Measurements from ENCODE around the gene MESP1.

Gene MESP1

GRCh38 chr15:89760303-89761008 is 9.4 kb upstream of the MESP1 start:
- in situ Hi-C loops (cut with MboI; ENCODE audit: low sequenced_read_pairs): loop anchor here (5.0 kb wide), 1 partner anchor 117 kb away; no protein-coding TSS in a partner anchor

GRCh38 chr15:89759835-89760234 is 8.8 kb upstream of the MESP1 start:
- in situ Hi-C loops (cut with MboI; ENCODE audit: low sequenced_read_pairs): loop anchor here (5.0 to 10.0 kb wide), 2 partner anchors 117 to 315 kb away; no protein-coding TSS in a partner anchor

- in situ Hi-C loops (cut with MboI; ENCODE audit: low sequenced_read_pairs): loop anchor here (10.0 kb wide), 1 partner anchor 316 kb away; no protein-coding TSS in a partner anchor
Measured at GRCh38 chr15:89758981-89759380, 7.9 kb upstream of the MESP1 start.

- in situ Hi-C loops (cut with MboI; ENCODE audit: low sequenced_read_pairs): loop anchor here (10.0 kb wide), 1 partner anchor 317 kb away; no protein-coding TSS in a partner anchor
Measured at GRCh38 chr15:89758283-89758682, 7.2 kb upstream of the MESP1 start.

- in situ Hi-C loops (cut with MboI; ENCODE audit: low sequenced_read_pairs): loop anchor here (10.0 kb wide), 1 partner anchor 318 kb away; no protein-coding TSS in a partner anchor
Measured at GRCh38 chr15:89756897-89757296, 5.8 kb upstream of the MESP1 start.

GRCh38 chr15:89755701-89756100 is 4.7 kb upstream of the MESP1 start:
- in situ Hi-C loops (cut with MboI; ENCODE audit: low sequenced_read_pairs): loop anchor here (10.0 kb wide), 1 partner anchor 319 kb away; no protein-coding TSS in a partner anchor

GRCh38 chr15:89754361-89755154 is 3.5 kb upstream of the MESP1 start:
- in situ Hi-C loops (cut with MboI; ENCODE audit: low sequenced_read_pairs): loop anchor here (10.0 kb wide), 1 partner anchor 320 kb away; no protein-coding TSS in a partner anchor

GRCh38 chr15:89753855-89754254 is 2.8 kb upstream of the MESP1 start:
- in situ Hi-C loops (cut with MboI; ENCODE audit: low sequenced_read_pairs): loop anchor here (10.0 kb wide), 1 partner anchor 321 kb away; no protein-coding TSS in a partner anchor

- in situ Hi-C loops (cut with MboI; ENCODE audit: low sequenced_read_pairs): loop anchor here (10.0 kb wide), 1 partner anchor 323 kb away; no protein-coding TSS in a partner anchor
Measured at GRCh38 chr15:89751748-89752147, 699 bp upstream of the MESP1 start.

- in situ Hi-C loops (cut with MboI; ENCODE audit: low sequenced_read_pairs): loop anchor here (10.0 kb wide), 1 partner anchor 325 kb away; no protein-coding TSS in a partner anchor
Measured at GRCh38 chr15:89749951-89750559, 994 bp downstream of the MESP1 start.

- in situ Hi-C loops (cut with MboI; ENCODE audit: low sequenced_read_pairs): no loop called here
Measured at GRCh38 chr15:89749526-89749925, 1.5 kb downstream of the MESP1 start.

- in situ Hi-C loops (cut with MboI; ENCODE audit: low sequenced_read_pairs): no loop called here
Measured at GRCh38 chr15:89749054-89749453, 2.0 kb downstream of the MESP1 start.

- in situ Hi-C loops (cut with MboI; ENCODE audit: low sequenced_read_pairs): no loop called here
Measured at GRCh38 chr15:89747708-89748682, 3.1 kb downstream of the MESP1 start.

GRCh38 chr15:89746386-89746780 is 4.7 kb downstream of the MESP1 start:
- in situ Hi-C loops (cut with MboI; ENCODE audit: low sequenced_read_pairs): no loop called here

- in situ Hi-C loops (cut with MboI; ENCODE audit: low sequenced_read_pairs): no loop called here
Measured at GRCh38 chr15:89745768-89746167, 5.3 kb downstream of the MESP1 start.

- in situ Hi-C loops (cut with MboI; ENCODE audit: low sequenced_read_pairs): no loop called here
Measured at GRCh38 chr15:89745131-89745530, 5.9 kb downstream of the MESP1 start.

- in situ Hi-C loops (cut with MboI; ENCODE audit: low sequenced_read_pairs): no loop called here
Measured at GRCh38 chr15:89743594-89743993, 7.5 kb downstream of the MESP1 start.

- in situ Hi-C loops (cut with MboI; ENCODE audit: low sequenced_read_pairs): no loop called here
Measured at GRCh38 chr15:89743011-89743410, 8.0 kb downstream of the MESP1 start.

- in situ Hi-C loops (cut with MboI; ENCODE audit: low sequenced_read_pairs): no loop called here
Measured at GRCh38 chr15:89740137-89740536, 10.9 kb downstream of the MESP1 start.

GRCh38 chr15:89735773-89736172 is 15.3 kb downstream of the MESP1 start:
- in situ Hi-C loops (cut with MboI; ENCODE audit: low sequenced_read_pairs): no loop called here

Data from HL-60/S4 (cell line).